Choroid plexus epithelial cell (primary cell): ENCODE measurements around the gene RBMS3.
A peak's percentile ranks its signal among the peaks of the same experiment; 100 is the strongest.
"Not testable (repeated sequence)": the region's sequence is repeated elsewhere in the genome, so short reads cannot be mapped to it uniquely, and the experiment has no call there.

ENCODE experiments used
- DNase-seq: peaks from one replicate; pipeline ENCODE4 v3.0.0-alpha.2; 2010; ENCODE audit warnings: low read depth
- H3K4me3 ChIP-seq: 2 replicates; pipeline ENCODE4 v1.5.1; 2011; ENCODE audit warnings: low read depth, mild to moderate bottlenecking, control low read depth, low read length, moderate library complexity
- TF ChIP-seq, protein P1 (sequence below): conservative IDR thresholded peaks from 2 replicates; pipeline ENCODE4 v1.5.1; 2011; ENCODE audit warnings: low read depth, mild to moderate bottlenecking, control low read depth, inconsistent platforms, low read length, moderate library complexity

The RBMS3 gene

DNA sequence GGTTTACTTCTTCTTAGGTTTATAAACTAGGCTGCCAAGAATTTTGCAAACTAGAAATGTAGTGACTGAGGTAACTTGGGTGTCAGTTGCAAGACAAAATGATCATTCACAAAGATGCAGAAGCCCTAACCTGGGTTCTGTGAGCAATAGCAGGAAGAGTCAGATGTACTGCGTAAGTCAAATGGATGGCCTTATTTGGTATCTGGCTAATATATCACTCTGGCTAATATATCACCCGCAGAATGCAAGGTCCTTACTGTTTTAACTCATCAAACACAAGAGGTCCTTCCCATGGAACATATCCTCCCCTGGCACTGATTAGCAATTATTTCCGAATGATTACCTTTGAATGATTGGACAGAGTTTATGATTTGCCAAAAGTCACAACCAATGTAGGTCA, 37.4 kb downstream of the RBMS3 start:
- H3K4me3 ChIP-seq: no peak overlapping the region
- TF ChIP-seq, protein P1, sequence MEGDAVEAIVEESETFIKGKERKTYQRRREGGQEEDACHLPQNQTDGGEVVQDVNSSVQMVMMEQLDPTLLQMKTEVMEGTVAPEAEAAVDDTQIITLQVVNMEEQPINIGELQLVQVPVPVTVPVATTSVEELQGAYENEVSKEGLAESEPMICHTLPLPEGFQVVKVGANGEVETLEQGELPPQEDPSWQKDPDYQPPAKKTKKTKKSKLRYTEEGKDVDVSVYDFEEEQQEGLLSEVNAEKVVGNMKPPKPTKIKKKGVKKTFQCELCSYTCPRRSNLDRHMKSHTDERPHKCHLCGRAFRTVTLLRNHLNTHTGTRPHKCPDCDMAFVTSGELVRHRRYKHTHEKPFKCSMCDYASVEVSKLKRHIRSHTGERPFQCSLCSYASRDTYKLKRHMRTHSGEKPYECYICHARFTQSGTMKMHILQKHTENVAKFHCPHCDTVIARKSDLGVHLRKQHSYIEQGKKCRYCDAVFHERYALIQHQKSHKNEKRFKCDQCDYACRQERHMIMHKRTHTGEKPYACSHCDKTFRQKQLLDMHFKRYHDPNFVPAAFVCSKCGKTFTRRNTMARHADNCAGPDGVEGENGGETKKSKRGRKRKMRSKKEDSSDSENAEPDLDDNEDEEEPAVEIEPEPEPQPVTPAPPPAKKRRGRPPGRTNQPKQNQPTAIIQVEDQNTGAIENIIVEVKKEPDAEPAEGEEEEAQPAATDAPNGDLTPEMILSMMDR: no peak
- DNase-seq: no peak

DNA sequence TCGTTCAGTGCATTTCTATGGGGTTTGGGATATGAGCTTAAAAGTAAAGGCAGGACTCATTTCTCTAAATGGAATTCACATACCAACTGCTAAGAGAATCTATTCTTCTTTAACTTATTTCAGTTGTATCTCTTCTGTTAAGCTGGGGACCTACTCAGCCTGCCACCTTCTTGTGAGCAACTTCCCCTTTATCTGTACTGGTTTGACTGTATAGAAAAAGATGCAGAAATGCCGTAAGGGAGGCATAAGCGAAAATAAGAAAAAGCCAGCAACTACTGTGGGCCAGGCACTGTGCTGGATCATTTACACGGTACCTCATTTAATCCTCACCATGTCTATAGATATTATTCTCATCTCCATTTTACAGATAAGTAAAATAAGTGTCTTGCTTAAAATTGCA, 38.4 kb downstream of the RBMS3 start:
- TF ChIP-seq, protein P1: no peak
- H3K4me3 ChIP-seq: no peak overlapping the region
- DNase-seq: no peak

DNA sequence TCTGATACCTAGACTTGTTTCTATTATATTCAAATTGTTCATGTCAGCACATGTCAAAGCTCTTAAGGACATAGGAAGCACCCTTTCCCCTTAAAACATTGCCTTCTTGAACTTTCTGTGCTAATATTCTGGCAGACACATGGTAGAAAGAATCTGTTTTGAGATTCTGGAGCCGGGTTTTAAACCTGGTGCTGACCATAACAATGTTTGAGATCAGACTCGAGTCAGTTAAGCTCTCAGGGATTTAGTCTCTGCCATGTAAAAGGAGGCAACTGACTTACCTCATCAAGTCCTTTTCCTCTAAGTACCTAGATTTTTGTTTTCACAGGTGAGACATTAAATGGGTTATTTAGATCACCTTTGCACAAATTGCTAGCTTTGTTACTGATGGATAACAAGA, 38.9 kb downstream of the RBMS3 start:
- no peak overlapping the region for H3K4me3 ChIP-seq
- TF ChIP-seq, protein P1: no peak
- DNase-seq: no peak

DNA sequence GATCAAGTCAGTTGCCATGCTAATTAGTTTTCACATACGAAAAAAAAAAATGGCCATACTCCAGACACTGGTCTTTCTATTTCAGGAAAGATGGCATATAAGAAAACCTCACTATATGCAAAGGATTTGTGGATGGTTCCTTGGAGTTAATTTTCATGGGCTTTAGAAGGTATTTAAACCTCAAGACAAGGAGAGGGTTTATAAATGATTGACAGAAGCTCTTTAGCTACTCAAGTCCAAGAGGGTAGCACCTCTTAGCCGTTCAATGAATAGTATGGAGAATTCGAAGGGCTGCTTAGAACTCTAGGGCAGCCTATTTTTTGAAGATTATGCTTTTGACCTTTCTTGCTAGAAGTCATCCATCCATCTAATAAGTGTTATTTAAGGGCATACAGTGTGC, 41.7 kb downstream of the RBMS3 start:
- TF ChIP-seq, protein P1: no peak
- no peak for DNase-seq
- H3K4me3 ChIP-seq: no peak overlapping the region

DNA sequence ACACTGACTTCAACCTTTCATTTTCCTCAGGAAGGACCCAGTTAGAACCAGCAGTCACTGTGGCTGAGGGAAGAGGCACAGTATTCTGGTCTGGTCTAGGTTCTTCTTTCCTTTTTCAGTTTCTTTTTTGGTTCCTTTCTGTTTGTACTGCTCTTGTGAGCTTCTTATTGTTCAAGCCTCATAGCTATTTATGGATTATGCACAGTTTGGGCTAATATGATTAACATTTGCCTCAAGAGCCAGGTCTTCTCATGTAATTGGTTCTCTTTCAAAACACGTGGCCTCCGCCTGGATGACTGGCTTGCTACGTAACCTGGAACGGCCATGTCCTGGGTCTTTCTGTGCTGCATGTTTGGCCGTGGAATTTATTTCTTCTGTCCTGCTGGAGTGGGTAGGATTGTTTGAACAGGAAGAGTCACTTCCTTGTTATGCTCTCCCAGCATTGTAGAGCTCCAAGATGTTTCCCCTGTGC, 43.3 kb downstream of the RBMS3 start:
- peak; percentile 84 for DNase-seq
- peak overlapping the region; percentile 39 for H3K4me3 ChIP-seq
- TF ChIP-seq, protein P1: no peak

DNA sequence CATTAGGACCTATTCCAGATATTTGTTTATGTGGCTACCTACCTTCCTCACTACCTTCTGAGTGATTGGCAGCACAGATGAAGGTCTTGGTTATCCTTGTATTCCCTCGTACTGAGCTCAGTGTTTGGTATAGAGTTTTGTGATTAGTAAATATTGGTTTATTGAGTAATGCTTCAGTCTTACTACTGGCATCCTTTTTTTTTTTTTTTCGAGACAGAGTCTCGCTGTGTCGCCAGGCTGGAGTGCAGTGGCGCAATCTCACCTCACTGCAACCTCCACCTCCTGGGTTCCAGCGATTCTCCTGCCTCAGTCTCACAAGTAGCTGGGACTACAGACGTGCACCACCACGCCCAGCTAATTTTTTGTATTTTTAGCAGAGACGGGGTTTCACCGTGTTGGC, 45.7 kb downstream of the RBMS3 start:
- not testable (repeated sequence) for H3K4me3 ChIP-seq, DNase-seq

DNA sequence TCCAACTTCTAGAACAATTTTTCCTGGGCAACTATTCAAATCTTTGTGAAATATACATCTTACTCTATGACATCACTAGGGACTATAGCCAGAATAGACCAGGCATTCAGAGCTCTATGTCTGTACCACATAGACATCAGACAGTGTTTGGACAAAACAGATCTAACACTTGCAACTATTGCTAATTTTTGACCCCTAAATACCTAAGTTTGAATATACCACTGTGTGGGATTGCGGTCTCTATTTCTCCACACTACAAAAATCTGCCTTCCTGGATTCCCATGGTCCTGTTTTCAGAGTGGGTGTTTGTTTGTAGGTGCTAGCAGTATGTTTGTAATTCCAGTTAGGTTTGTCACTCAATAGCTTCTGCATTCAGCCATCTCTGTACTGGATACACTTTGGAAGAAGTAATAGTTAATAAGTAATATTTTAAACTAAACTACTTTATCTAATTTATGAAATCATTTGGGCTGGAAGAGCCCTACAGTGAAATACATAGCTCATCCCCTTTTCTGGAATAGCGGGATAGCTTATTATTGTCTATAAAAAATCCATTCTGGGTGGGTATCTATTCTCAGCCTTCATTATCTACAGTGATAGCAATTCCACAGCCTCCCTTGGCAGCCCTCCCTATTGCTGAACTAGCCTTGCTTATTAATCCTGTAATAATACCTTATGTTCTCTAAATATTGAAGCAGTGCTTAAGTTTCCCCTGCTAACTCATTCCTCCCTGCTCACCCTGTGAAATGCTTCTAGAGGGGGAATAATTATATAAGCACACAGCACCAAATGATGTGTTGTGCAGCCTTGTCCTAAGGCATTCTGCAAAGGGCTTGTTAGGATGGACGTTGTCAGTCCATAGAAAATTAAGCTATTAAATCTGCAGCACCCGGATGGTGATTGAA, 49.4 kb downstream of the RBMS3 start:
- no peak overlapping the region for H3K4me3 ChIP-seq
- TF ChIP-seq, protein P1: no peak
- DNase-seq: peak; percentile 51
